Mononuclear cell (primary cell): ENCODE results near the gene UGT1A6. TPM values are rescaled to one million over a fixed set of nuclear protein-coding genes. Genes with fewer than 3 reads are reported as not detected.
"Not testable (repeated sequence)": the region's sequence is repeated elsewhere in the genome, so short reads cannot be mapped to it uniquely, and the experiment has no call there.

ENCODE experiments used
- H3K27me3 ChIP-seq: 2 replicates; pipeline ENCODE4 v1.6.0; 2011; ENCODE audit warnings: low read length, control low read depth; ENCODE audit not compliant: insufficient read depth
- H3K4me1 ChIP-seq: 2 replicates; pipeline ENCODE4 v1.5.1; 2011; ENCODE audit warnings: mild to moderate bottlenecking, low read length, control low read depth; ENCODE audit not compliant: insufficient read depth
- H3K4me3 ChIP-seq: 2 replicates; pipeline ENCODE4 v1.5.1; 2011; ENCODE audit warnings: mild to moderate bottlenecking, low read length, moderate library complexity
- H3K9me3 ChIP-seq: 2 replicates; pipeline ENCODE4 v1.5.1; 2011; ENCODE audit warnings: low read depth, mild to moderate bottlenecking, control low read depth, low read length
- total RNA-seq: library from RNA; depleted of rRNA; stranded (reverse); fragments of >200 nt; gene quantifications from one replicate; pipeline ENCODE4 v1.2.3, GENCODE V29; 2012

UGT1A6 gene
- total RNA-seq, 1 donor: not detected

GRCh38 chr2:233699424-233700027, 6.8 kb downstream of the UGT1A6 start:
- Histone ChIP-seq H3K27me3 (no peaks in the 10 kb centered on the region), H3K4me1 (no peaks in the 10 kb centered on the region), H3K4me3 (no peak overlapping the region), H3K9me3 (no peaks in the 10 kb centered on the region)

- no peak overlapping the region for H3K4me3 ChIP-seq
- H3K4me1 ChIP-seq: no peaks in the 10 kb centered on the region
- H3K9me3 ChIP-seq: no peaks in the 10 kb centered on the region
- no peaks in the 10 kb centered on the region for H3K27me3 ChIP-seq
Measured at GRCh38 chr2:233700028-233700635, 7.4 kb downstream of the UGT1A6 start.

GRCh38 chr2:233700842-233701241, 8.2 kb downstream of the UGT1A6 start:
- not testable (repeated sequence) for H3K27me3 ChIP-seq, H3K4me1 ChIP-seq, H3K9me3 ChIP-seq, H3K4me3 ChIP-seq

- H3K4me1 ChIP-seq: no peaks in the 10 kb centered on the region
- no peak overlapping the region for H3K4me3 ChIP-seq
- H3K9me3 ChIP-seq: no peaks in the 10 kb centered on the region
- H3K27me3 ChIP-seq: no peaks in the 10 kb centered on the region
Measured at GRCh38 chr2:233702238-233702637, 9.5 kb downstream of the UGT1A6 start.

GRCh38 chr2:233705911-233706506, 13.3 kb downstream of the UGT1A6 start:
- Histone ChIP-seq H3K27me3 (peaks cover 4% of the 10 kb centered on the region), H3K4me1 (no peaks in the 10 kb centered on the region), H3K4me3 (no peak overlapping the region), H3K9me3 (no peaks in the 10 kb centered on the region)

- H3K4me1 ChIP-seq: no peaks in the 10 kb centered on the region
- H3K27me3 ChIP-seq: peaks cover 4% of the 10 kb centered on the region
- no peak overlapping the region for H3K4me3 ChIP-seq
- no peaks in the 10 kb centered on the region for H3K9me3 ChIP-seq
Measured at GRCh38 chr2:233706720-233707119, 14.0 kb downstream of the UGT1A6 start.

GRCh38 chr2:233707940-233708644, 15.4 kb downstream of the UGT1A6 start:
- no peak overlapping the region for H3K4me3 ChIP-seq

GRCh38 chr2:233708942-233709341, 16.3 kb downstream of the UGT1A6 start:
- no peak overlapping the region for H3K4me3 ChIP-seq
- H3K9me3 ChIP-seq: no peaks in the 10 kb centered on the region
- peaks cover 4% of the 10 kb centered on the region for H3K27me3 ChIP-seq
- no peaks in the 10 kb centered on the region for H3K4me1 ChIP-seq

More at GRCh38 chr2:233707940-233708644, 15.4 kb downstream of the UGT1A6 start:
- no peaks in the 10 kb centered on the region for H3K4me1 ChIP-seq
- H3K9me3 ChIP-seq: no peaks in the 10 kb centered on the region
- peaks cover 4% of the 10 kb centered on the region for H3K27me3 ChIP-seq

- no peak overlapping the region for H3K4me3 ChIP-seq
- no peaks in the 10 kb centered on the region for H3K4me1 ChIP-seq
- H3K27me3 ChIP-seq: peaks cover 7% of the 10 kb centered on the region
- no peaks in the 10 kb centered on the region for H3K9me3 ChIP-seq
Measured at GRCh38 chr2:233711312-233712008, 18.8 kb downstream of the UGT1A6 start.

GRCh38 chr2:233712611-233713261, 20.0 kb downstream of the UGT1A6 start, which contains the start of gene UGT1A5:
Gene UGT1A5 (plus strand): TSS chr2:233712907. CDS start chr2:233712992, 85 bp downstream.
- Histone ChIP-seq H3K27me3 (peaks cover 7% of the 10 kb centered on the region), H3K9me3 (no peaks in the 10 kb centered on the region), H3K4me3 (no peak within 1 kb of the TSS), H3K4me1 (no peaks in the 10 kb centered on the region)

GRCh38 chr2:233713262-233713615, 20.5 kb downstream of the UGT1A6 start:
- Histone ChIP-seq H3K4me3 (no peak overlapping the region), H3K27me3 (peaks cover 7% of the 10 kb centered on the region), H3K4me1 (no peaks in the 10 kb centered on the region), H3K9me3 (no peaks in the 10 kb centered on the region)

GRCh38 chr2:233714121-233714520, 21.4 kb downstream of the UGT1A6 start:
- peaks cover 3% of the 10 kb centered on the region for H3K27me3 ChIP-seq

GRCh38 chr2:233718552-233718951, 25.9 kb downstream of the UGT1A6 start, which contains the start of gene UGT1A4:
Gene UGT1A4 (plus strand): TSS chr2:233718736. CDS start chr2:233718821, 85 bp downstream.
- H3K9me3 ChIP-seq: no peaks in the 10 kb centered on the region
- peaks cover 3% of the 10 kb centered on the region for H3K27me3 ChIP-seq
- no peak within 1 kb of the TSS for H3K4me3 ChIP-seq
- H3K4me1 ChIP-seq: no peaks in the 10 kb centered on the region

More at GRCh38 chr2:233714121-233714520, 21.4 kb downstream of the UGT1A6 start:
- no peaks in the 10 kb centered on the region for H3K4me1 ChIP-seq
- no peaks in the 10 kb centered on the region for H3K9me3 ChIP-seq
- no peak overlapping the region for H3K4me3 ChIP-seq

GRCh38 chr2:233728723-233729301, 36.1 kb downstream of the UGT1A6 start, which contains the start of gene UGT1A3:
Gene UGT1A3 (plus strand): TSS chr2:233729042. CDS start chr2:233729127, 85 bp downstream.
- H3K9me3 ChIP-seq: no peaks in the 10 kb centered on the region
- no peak within 1 kb of the TSS for H3K4me3 ChIP-seq
- H3K27me3 ChIP-seq: no peaks in the 10 kb centered on the region
- H3K4me1 ChIP-seq: no peaks in the 10 kb centered on the region
